Osteoblast (primary cell): Measurements from ENCODE around the gene SIGLEC10. TPM values are rescaled to one million over a fixed set of nuclear protein-coding genes. Genes with fewer than 3 reads are reported as not detected.

Source experiments
- DNase-seq: peaks from one replicate; pipeline ENCODE4 v3.0.0; 2011; ENCODE audit warnings: low spot score, mixed read lengths; ENCODE audit not compliant: insufficient read length; ENCODE audit errors: missing footprints
- H2AFZ ChIP-seq: 2 replicates; pipeline ENCODE4 v1.6.0; 2011; ENCODE audit warnings: mild to moderate bottlenecking, low read length
- H3K27ac ChIP-seq: 2 replicates; pipeline ENCODE4 v1.5.1; 2011; ENCODE audit warnings: mild to moderate bottlenecking, low read depth, low read length, moderate library complexity
- H3K27me3 ChIP-seq: 2 replicates; pipeline ENCODE4 v1.6.0; 2012; ENCODE audit warnings: mild to moderate bottlenecking, control low read depth, inconsistent platforms, low read length, moderate library complexity; ENCODE audit not compliant: insufficient read depth
- H3K36me3 ChIP-seq: 2 replicates; pipeline ENCODE4 v1.5.1; 2011; ENCODE audit warnings: mild to moderate bottlenecking, low read length, control low read depth, moderate library complexity; ENCODE audit not compliant: insufficient read depth
- H3K4me1 ChIP-seq: 2 replicates; pipeline ENCODE4 v1.5.1; 2011; ENCODE audit warnings: mild to moderate bottlenecking, low read length, control low read depth, moderate library complexity; ENCODE audit not compliant: insufficient read depth
- H3K4me2 ChIP-seq: 2 replicates; pipeline ENCODE4 v1.6.0; 2011; ENCODE audit warnings: mild to moderate bottlenecking, low read length; ENCODE audit not compliant: insufficient read depth
- H3K4me3 ChIP-seq: fragments of 200-600 bp; sonication (generic); 3 replicates; pipeline ENCODE4 v1.5.1; 2012; ENCODE audit warnings: mild to moderate bottlenecking, low read length, inconsistent platforms; ENCODE audit not compliant: insufficient read depth
- H3K79me2 ChIP-seq: 2 replicates; pipeline ENCODE4 v1.6.0; 2012; ENCODE audit warnings: mild to moderate bottlenecking, low read length, control low read depth, inconsistent platforms; ENCODE audit not compliant: insufficient read depth
- H3K9me3 ChIP-seq: 2 replicates; pipeline ENCODE4 v1.5.1; 2011; ENCODE audit warnings: low read depth, low read length, control low read depth
- H4K20me1 ChIP-seq: 2 replicates; pipeline ENCODE4 v1.6.0; 2012; ENCODE audit warnings: mild to moderate bottlenecking, low read length, control low read depth; ENCODE audit not compliant: insufficient read depth
- total RNA-seq: library from RNA; depleted of rRNA; stranded (reverse); fragments of >200 nt; gene quantifications from 2 replicates; pipeline ENCODE4 v1.2.3, GENCODE V29; 2012
- TF ChIP-seq, protein P1 (sequence below): IDR thresholded peaks from 2 replicates; pipeline ENCODE4 v1.5.1; 2011; ENCODE audit warnings: mild to moderate bottlenecking, low read depth, low read length, moderate library complexity; ENCODE audit errors: extremely low read depth

The SIGLEC10 gene
- total RNA-seq, 1 donor = not detected

DNA sequence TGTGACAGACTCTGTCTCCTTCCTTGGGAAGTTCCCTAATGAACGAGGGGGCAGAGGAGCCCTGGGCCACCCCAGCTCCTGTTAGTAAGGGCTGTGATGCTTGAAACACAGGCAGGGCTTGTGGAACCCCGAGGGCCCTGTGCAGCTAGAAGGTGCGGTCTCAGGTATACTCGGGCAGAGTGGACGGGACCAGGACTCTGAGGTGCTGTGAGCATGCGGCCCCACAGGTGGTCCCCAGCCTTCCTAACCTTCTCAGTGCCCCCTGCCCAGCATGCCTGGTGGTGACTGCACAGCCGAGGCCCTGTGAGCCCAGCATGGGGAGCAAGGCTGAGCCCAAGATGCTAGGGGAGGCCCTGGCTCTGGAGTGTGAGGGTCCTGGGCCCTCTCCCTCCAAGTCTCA lies 44.8 kb upstream of the SIGLEC10 start:
- DNase-seq = peak; percentile 73
- TF ChIP-seq, protein P1, sequence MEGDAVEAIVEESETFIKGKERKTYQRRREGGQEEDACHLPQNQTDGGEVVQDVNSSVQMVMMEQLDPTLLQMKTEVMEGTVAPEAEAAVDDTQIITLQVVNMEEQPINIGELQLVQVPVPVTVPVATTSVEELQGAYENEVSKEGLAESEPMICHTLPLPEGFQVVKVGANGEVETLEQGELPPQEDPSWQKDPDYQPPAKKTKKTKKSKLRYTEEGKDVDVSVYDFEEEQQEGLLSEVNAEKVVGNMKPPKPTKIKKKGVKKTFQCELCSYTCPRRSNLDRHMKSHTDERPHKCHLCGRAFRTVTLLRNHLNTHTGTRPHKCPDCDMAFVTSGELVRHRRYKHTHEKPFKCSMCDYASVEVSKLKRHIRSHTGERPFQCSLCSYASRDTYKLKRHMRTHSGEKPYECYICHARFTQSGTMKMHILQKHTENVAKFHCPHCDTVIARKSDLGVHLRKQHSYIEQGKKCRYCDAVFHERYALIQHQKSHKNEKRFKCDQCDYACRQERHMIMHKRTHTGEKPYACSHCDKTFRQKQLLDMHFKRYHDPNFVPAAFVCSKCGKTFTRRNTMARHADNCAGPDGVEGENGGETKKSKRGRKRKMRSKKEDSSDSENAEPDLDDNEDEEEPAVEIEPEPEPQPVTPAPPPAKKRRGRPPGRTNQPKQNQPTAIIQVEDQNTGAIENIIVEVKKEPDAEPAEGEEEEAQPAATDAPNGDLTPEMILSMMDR = no peak

DNA sequence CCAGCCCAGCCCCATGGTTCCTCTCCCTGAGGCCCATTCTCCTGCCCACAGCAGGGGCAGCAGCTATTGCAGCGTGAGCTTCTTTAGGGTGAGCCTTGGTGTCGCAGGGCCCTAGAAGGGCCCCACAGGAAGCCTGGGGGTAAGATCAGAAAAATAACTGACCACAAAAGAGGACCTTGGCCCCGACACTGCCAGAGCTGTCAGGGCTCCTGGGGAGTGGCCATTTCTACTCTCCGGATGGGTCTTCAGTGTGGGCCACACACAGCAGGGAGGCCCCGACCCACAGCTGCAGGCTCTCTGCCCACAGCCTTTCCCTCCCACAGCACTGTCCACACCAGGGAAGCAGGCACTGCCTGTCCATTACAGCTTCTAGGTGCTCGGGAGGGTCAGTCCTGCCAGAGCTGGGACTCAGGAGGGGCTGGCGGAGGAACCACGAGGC lies 44.3 kb upstream of the SIGLEC10 start:
- H4K20me1 ChIP-seq = no peaks in the 10 kb centered on the region
- H2AFZ ChIP-seq = no peak overlapping the region
- TF ChIP-seq, protein P1 = no peak
- no peaks in the 10 kb centered on the region for H3K4me1 ChIP-seq
- H3K4me3 ChIP-seq = no peak overlapping the region
- H3K79me2 ChIP-seq = no peaks in the 10 kb centered on the region
- H3K27ac ChIP-seq = no peak overlapping the region
- no peak for DNase-seq
- H3K4me2 ChIP-seq = no peak overlapping the region
- H3K36me3 ChIP-seq = no peaks in the 10 kb centered on the region
- H3K9me3 ChIP-seq = no peaks in the 10 kb centered on the region
- peaks cover 11% of the 10 kb centered on the region for H3K27me3 ChIP-seq

More for the DNA sequence above, 44.8 kb upstream of the SIGLEC10 start:
- H3K79me2 ChIP-seq = no peaks in the 10 kb centered on the region
- peaks cover 11% of the 10 kb centered on the region for H3K27me3 ChIP-seq
- no peak overlapping the region for H3K4me2 ChIP-seq
- no peak overlapping the region for H3K27ac ChIP-seq
- no peak overlapping the region for H2AFZ ChIP-seq
- H3K4me1 ChIP-seq = no peaks in the 10 kb centered on the region
- H3K4me3 ChIP-seq = no peak overlapping the region
- no peaks in the 10 kb centered on the region for H3K36me3 ChIP-seq
- no peaks in the 10 kb centered on the region for H3K9me3 ChIP-seq
- H4K20me1 ChIP-seq = no peaks in the 10 kb centered on the region

DNA sequence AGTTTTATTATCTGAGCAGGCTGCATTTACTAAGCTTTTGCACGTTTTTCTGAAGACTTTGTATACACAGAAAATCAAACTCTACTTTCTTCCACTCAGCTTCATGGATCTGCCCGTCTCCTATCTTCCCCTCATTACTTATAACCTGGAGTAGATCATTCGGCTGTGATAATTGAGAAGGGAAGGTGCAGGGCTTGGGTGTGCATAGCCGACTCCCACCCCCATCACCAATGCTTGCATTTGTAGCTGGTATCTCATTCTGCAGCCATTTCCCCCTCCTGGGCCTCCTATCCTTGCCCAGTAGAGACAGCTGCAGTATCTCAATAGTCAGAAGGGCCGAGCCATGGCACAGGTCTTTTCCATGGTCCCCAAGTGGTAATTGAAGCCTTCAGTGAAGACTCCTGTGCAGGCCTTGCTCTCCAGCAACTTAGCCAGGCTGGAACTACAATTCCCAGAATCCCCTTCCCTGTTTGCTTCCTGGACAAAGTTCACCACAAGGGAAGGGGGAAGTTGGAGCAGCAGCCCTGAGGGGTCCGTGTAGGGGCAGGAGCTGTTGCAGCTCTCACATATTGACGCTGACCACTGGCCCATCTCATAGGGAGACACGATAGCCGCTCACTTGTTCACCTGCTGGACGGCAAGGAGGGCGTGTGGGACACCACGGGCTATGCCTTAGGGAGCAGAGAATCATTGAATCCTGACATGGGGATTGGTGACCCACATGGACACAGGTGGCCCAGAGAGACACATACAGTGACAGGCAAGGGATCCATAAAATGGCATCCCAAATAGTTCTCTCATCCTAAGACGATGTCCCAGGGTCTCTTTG lies 42.9 kb upstream of the SIGLEC10 start:
- Histone ChIP-seq H3K27me3 (peaks cover 11% of the 10 kb centered on the region), H3K79me2 (no peaks in the 10 kb centered on the region), H3K36me3 (no peaks in the 10 kb centered on the region), H3K4me3 (peak overlapping the region; percentile 61), H3K4me2 (peak overlapping the region; percentile 53), H3K27ac (no peak overlapping the region), H3K9me3 (no peaks in the 10 kb centered on the region), H2AFZ (peak overlapping the region; percentile 62), H3K4me1 (no peaks in the 10 kb centered on the region), H4K20me1 (no peaks in the 10 kb centered on the region)
- peak; percentile 69 for DNase-seq
- TF ChIP-seq, protein P1 = no peak

DNA sequence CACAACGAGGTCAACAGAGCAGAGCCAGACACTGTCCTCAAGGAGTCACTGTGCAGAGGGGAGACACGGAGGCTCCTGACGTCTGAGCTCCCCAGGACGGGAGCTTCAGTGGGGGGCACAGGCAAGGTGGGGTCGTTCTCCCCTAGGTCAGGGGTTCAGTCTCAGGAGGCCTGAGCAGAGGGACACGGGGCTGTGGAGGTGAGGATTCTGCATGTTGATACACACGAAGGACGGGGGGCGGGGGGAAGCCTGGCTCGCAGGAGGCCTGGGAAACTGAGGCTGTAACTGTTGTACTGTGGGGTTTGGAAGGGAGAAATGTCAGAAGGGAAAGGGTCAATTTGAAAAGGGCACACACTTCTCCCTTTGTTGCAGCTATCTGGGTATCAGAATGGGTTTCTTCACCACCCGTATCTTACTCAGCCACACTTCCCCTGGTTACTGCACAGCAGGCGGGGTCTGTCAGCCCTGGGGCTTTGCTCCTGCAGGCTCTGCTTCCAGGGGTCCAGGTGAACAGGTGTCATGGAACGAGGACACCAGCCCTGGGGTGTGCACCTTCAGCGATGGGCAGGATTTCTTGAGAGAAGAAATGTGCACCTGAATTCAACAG lies 41.6 kb upstream of the SIGLEC10 start:
- Histone ChIP-seq H3K27me3 (peaks cover 7% of the 10 kb centered on the region), H3K27ac (no peak overlapping the region), H3K36me3 (no peaks in the 10 kb centered on the region), H3K4me1 (no peaks in the 10 kb centered on the region), H3K4me2 (no peak overlapping the region), H3K79me2 (no peaks in the 10 kb centered on the region), H3K9me3 (no peaks in the 10 kb centered on the region), H4K20me1 (no peaks in the 10 kb centered on the region), H2AFZ (no peak overlapping the region), H3K4me3 (no peak overlapping the region)
- TF ChIP-seq, protein P1 = no peak
- DNase-seq = no peak
